Left lung (tissue), 10 donors: ENCODE data around the gene GSG1L. TPM values are rescaled to one million over a fixed set of nuclear protein-coding genes. Genes with fewer than 3 reads are reported as not detected.

Experiments
- ATAC-seq: fragments of 200-7000 bp; cut with Tn5 transposase; one replicate; pipeline ENCODE4 v1.9.1; 2020; ENCODE audit warnings: moderate library complexity
- DNase-seq, 4 donors: peaks; one replicate each; pipeline ENCODE4 v3.0.0-alpha.2; 2013 to 2020
- H3K27ac ChIP-seq, 2 donors: fragments of 200-600 bp; sonication (generic) in 1 of 2; one replicate each; pipeline versions ENCODE4 v1.5.0 to v1.8.0; 2020 to 2021
- H3K27me3 ChIP-seq, 2 donors: fragments of 200-600 bp; sonication (generic) in 1 of 2; one replicate each; pipeline versions ENCODE4 v1.5.0 to v1.8.0; 2020 to 2021
- H3K36me3 ChIP-seq, 2 donors: fragments of 200-600 bp; sonication (generic) in 1 of 2; one replicate each; pipeline versions ENCODE4 v1.5.0 to v1.8.0; 2020 to 2021
- H3K4me1 ChIP-seq, 2 donors: fragments of 200-600 bp; one replicate each; pipeline ENCODE4 v1.8.0; 2021
- H3K4me3 ChIP-seq, 2 donors: fragments of 200-600 bp; sonication (generic) in 1 of 2; one replicate each; pipeline versions ENCODE4 v1.5.0 to v1.8.0; 2020 to 2021; ENCODE audit warnings: mild to moderate bottlenecking in 1 of 2
- H3K9me3 ChIP-seq, 2 donors: fragments of 200-600 bp; sonication (generic) in 1 of 2; one replicate each; pipeline versions ENCODE4 v1.5.0 to v1.8.0; 2020 to 2021
- intact Hi-C, 2 donors: fragments of 100-400 bp; cut with DNase I; formaldehyde crosslinking; loops; one replicate each; pipeline versions ENCODE4 v1.11.2 to v1.14.2; 2022
- polyA plus RNA-seq, 6 donors: library from polyadenylated mRNA; unstranded; fragments of 120-200 nt; gene quantifications; one replicate each; pipeline ENCODE4 v1.2.1, GENCODE V29; 2013; ENCODE audit not compliant: insufficient read length in 6 of 6
- total RNA-seq, 2 donors: library from RNA; stranded (reverse); fragmentation: NEBNext Ultra II Directional; extraction: Animal tissue kit (Norgen Biotek cat#: 25700); gene quantifications; one replicate each; pipeline ENCODE4 v1.2.1, GENCODE V29; 2021
- TF ChIP-seq, protein P1 (sequence below), 2 donors: fragments of 200-600 bp; sonication (generic) in 1 of 2; IDR thresholded peaks; one replicate each; pipeline versions ENCODE4 v1.5.0 to v1.8.0; 2021; ENCODE audit warnings: antibody characterized with exemption in 2 of 2
- donor health status: DM: no; HTN: yes; CAD: no.
- donor health status: DM: no; HTN: no; CAD: no.

The GSG1L gene
- total and polyA plus RNA-seq, 8 donors, result 0.20 to 1.2 (median 0.65) TPM; not detected in 1

DNA sequence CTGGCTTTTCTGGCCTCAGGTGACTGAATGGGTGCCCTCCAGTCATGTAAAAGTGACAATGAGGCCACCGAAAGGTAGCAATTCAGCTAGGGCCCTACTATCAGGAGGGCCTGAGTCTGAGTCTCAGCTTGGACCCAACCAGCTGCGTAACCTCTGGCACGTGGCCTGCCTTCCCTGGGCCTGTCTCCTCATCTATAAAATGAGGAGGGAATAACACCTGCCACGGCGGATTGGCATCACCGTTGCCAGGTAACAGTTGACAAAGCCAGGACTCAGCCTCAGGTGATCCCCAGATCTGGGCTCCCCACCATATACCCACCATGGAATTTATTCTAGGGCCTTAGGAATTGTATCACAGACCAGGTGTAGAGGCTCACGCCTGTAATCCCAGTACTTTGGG is 296.4 kb downstream of the GSG1L start:
- Histone ChIP-seq H3K36me3 (peaks cover 0 to 95% of the 10 kb centered on the region in 2 donors), H3K27ac (no peak overlapping the region), H3K27me3 (no peaks in the 10 kb centered on the region), H3K4me3 (no peak overlapping the region), H3K9me3 (no peaks in the 10 kb centered on the region), H3K4me1 (no peaks in the 10 kb centered on the region)
- intact Hi-C loops, result no loop called here
- TF ChIP-seq, protein P1, sequence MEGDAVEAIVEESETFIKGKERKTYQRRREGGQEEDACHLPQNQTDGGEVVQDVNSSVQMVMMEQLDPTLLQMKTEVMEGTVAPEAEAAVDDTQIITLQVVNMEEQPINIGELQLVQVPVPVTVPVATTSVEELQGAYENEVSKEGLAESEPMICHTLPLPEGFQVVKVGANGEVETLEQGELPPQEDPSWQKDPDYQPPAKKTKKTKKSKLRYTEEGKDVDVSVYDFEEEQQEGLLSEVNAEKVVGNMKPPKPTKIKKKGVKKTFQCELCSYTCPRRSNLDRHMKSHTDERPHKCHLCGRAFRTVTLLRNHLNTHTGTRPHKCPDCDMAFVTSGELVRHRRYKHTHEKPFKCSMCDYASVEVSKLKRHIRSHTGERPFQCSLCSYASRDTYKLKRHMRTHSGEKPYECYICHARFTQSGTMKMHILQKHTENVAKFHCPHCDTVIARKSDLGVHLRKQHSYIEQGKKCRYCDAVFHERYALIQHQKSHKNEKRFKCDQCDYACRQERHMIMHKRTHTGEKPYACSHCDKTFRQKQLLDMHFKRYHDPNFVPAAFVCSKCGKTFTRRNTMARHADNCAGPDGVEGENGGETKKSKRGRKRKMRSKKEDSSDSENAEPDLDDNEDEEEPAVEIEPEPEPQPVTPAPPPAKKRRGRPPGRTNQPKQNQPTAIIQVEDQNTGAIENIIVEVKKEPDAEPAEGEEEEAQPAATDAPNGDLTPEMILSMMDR (IDR thresholded peaks at IDR 0.05), result no peak
- ATAC-seq (no peak), DNase-seq (no peak)

DNA sequence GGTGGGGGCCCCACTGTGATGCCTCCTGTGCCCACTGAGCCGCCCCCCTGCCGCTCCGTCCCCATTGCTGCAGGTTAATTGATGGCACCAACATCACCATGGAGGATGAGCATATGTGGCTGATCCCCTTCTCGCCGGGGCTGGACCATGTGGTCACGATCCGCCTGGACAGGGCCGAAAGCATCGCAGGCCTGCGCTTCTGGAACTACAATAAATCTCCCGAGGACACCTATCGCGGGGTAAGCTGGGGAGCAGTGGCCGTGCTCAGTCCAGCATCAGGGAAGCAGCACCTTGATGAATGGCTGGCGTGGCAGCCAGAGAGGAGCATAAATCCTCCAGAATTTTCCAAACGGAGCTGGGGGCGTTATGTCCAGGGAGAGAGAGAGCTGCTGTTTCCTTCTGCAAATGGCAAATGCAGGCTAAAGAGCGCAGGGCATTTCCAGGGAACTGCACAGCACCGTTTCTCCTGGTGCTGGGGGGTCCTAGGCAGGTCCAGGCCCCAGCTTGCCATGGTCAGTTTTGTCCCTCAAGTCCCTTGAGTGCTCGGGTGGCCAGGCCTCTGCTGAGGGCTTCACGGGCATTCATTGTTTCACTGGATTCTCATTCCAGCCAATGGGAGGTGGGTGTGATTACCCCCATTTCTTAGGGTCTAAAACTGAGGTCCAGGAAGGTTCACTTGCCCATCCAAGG is 297.1 kb downstream of the GSG1L start:
- H3K4me3 ChIP-seq, result no peak overlapping the region
- H3K27ac ChIP-seq, result no peak overlapping the region
- TF ChIP-seq, protein P1 (IDR thresholded peaks at IDR 0.05), result no peak
- ATAC-seq (no peak), DNase-seq (peak in 1 of 4 donors; percentile 52)
- intact Hi-C loops, result no loop called here
- no peaks in the 10 kb centered on the region for H3K4me1 ChIP-seq
- H3K27me3 ChIP-seq, result no peaks in the 10 kb centered on the region
- peaks cover 0 to 96% of the 10 kb centered on the region in 2 donors for H3K36me3 ChIP-seq
- H3K9me3 ChIP-seq, result no peaks in the 10 kb centered on the region

DNA sequence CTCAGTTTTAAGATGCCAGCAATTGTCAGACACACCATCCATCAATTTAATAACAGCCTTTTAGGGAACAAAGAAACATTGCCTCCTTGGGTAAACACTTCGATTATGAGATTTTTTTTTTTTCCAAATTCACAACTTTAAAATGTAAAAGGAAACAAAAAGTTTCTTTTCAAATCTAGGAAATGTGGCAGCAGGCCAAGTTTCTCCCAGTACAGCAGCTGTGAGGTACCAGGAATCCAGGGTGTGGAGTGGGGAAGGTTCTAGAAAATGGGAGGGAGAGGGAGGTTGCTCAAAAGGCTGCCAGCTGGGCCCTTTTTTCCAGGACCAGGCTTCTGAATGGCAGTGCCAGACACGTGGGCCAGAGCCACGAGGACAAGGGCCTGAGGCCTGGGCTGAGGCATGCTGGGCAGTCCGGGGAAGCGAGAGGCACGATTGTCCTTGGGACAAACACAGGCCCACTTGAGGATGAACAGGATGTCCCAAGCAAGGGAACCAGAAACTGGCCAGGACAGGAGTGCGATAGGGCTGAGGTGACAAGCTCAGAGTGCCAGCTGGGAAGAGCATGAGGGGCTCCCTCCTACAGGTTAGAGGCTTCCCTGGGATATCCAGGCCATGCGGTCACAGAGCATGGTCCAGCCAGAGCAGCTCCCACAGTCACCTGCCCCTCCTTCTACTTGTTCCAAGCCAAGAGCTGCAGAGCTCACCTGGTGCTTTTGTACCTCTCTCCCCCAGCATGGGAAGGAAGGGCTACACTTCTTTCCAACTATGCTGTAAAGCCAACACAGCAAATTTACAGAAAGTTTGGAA is 298.4 kb downstream of the GSG1L start:
- no peak overlapping the region for H3K27ac ChIP-seq
- TF ChIP-seq, protein P1 (IDR thresholded peaks at IDR 0.05), result no peak
- H3K36me3 ChIP-seq, result peaks cover 0 to 87% of the 10 kb centered on the region in 2 donors
- intact Hi-C loops, result no loop called here
- no peaks in the 10 kb centered on the region for H3K27me3 ChIP-seq
- H3K4me3 ChIP-seq, result no peak overlapping the region
- peaks cover 0 to 3% of the 10 kb centered on the region in 2 donors for H3K4me1 ChIP-seq
- ATAC-seq (no peak), DNase-seq (no peak)
- no peaks in the 10 kb centered on the region for H3K9me3 ChIP-seq

DNA sequence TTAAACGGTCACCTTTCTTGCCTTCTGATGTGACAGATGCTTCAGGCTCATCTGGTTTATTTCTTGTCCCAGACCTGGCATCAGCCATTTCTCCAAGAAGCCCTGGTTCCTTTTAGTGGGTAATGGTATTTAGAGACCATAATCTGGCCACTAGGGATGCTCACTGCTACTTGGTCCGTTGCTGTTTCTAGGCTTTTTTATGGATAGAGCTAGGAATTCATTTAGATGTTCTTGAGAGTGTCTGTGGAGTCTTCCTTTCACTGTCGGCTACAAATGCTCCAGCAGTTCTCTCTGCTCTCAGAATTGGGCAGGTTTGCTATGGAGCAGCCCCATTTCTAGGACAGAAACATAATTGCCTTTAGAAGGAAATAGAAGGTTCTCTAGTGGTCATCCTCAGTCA is 299.1 kb downstream of the GSG1L start:
- peaks cover 0 to 82% of the 10 kb centered on the region in 2 donors for H3K36me3 ChIP-seq
- no peaks in the 10 kb centered on the region for H3K27me3 ChIP-seq
- H3K4me1 ChIP-seq, result peaks cover 0 to 10% of the 10 kb centered on the region in 2 donors
- TF ChIP-seq, protein P1 (IDR thresholded peaks at IDR 0.05), result no peak
- H3K27ac ChIP-seq, result no peak overlapping the region
- intact Hi-C loops, result no loop called here
- DNase-seq (no peak), ATAC-seq (no peak)
- no peak overlapping the region for H3K4me3 ChIP-seq
- no peaks in the 10 kb centered on the region for H3K9me3 ChIP-seq

DNA sequence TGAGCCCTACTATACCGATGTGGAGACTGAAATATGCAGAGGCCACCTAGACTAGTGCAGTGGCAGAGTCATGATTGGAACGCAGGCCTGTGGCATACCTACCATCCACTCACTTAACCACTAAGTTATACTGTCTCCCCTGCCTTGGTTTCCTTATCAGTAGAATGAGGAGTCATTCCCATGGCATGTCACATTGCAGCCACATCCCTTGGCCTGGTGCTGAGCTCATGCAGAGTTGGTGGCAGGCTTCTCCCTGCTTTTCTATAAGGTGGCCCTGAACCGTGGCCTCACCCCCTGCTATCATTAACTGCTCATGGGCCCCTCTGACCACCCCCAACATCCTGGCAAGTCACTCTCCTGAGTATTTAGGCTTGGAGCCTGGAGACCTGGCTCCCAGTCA is 301.1 kb downstream of the GSG1L start:
- ATAC-seq, result no peak
- peaks cover 0 to 72% of the 10 kb centered on the region in 2 donors for H3K36me3 ChIP-seq

More for the DNA sequence above, 301.1 kb downstream of the GSG1L start:
- H3K27me3 ChIP-seq, result no peaks in the 10 kb centered on the region
- DNase-seq, result no peak
- peaks cover 0 to 12% of the 10 kb centered on the region in 2 donors for H3K4me1 ChIP-seq
- no peak overlapping the region for H3K27ac ChIP-seq
- TF ChIP-seq, protein P1 (IDR thresholded peaks at IDR 0.05), result no peak
- H3K4me3 ChIP-seq, result no peak overlapping the region
- H3K9me3 ChIP-seq, result no peaks in the 10 kb centered on the region
- intact Hi-C loops, result no loop called here
